ENCODE measurements around the gene OVCH2.

DNA sequence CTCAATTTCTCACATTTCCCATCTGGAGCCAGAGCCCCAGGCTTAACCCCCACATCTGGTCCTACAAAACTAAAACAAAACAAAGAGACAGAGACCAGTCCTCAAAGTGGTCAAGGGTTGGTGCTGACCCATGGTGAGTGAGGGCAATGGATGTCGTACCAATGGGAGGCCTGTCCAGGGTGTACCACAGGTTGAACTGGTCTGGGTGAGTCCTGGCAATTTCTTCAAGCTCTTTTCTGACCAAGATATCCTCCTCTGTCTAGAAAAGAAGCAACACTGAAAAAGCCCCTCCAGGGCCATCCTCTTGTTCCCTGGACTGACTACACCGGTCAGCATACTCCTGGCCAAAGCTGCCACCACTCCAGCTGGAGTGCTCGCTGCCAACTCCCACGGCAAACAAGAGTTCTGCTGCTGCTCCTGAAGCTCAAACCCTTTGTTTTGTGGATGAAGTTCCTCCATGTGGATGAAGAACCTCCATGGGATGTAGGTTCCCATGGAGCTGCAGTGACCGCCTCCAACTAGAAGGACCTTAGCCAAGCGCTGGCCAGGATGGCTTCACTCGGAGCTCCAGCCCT is 39.9 kb downstream of the OVCH2 start:
- TF ChIP-seq TP53 (CRISPR knock-in tag; IDR thresholded peaks at IDR 0.05) (no peak), FOXP1 (CRISPR knock-in tag; IDR thresholded peaks at IDR 0.05; ENCODE audit: borderline replicate concordance) (no peak), SP1 (CRISPR knock-in tag; conservative IDR thresholded peaks at IDR 0.05) (no peak), RELA (CRISPR knock-in tag; IDR thresholded peaks at IDR 0.05; ENCODE audit: borderline replicate concordance) (no peak)
- TF ChIP-seq, protein P1, sequence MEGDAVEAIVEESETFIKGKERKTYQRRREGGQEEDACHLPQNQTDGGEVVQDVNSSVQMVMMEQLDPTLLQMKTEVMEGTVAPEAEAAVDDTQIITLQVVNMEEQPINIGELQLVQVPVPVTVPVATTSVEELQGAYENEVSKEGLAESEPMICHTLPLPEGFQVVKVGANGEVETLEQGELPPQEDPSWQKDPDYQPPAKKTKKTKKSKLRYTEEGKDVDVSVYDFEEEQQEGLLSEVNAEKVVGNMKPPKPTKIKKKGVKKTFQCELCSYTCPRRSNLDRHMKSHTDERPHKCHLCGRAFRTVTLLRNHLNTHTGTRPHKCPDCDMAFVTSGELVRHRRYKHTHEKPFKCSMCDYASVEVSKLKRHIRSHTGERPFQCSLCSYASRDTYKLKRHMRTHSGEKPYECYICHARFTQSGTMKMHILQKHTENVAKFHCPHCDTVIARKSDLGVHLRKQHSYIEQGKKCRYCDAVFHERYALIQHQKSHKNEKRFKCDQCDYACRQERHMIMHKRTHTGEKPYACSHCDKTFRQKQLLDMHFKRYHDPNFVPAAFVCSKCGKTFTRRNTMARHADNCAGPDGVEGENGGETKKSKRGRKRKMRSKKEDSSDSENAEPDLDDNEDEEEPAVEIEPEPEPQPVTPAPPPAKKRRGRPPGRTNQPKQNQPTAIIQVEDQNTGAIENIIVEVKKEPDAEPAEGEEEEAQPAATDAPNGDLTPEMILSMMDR (IDR thresholded peaks at IDR 0.05) = no peak
- TF ChIP-seq, protein P2, sequence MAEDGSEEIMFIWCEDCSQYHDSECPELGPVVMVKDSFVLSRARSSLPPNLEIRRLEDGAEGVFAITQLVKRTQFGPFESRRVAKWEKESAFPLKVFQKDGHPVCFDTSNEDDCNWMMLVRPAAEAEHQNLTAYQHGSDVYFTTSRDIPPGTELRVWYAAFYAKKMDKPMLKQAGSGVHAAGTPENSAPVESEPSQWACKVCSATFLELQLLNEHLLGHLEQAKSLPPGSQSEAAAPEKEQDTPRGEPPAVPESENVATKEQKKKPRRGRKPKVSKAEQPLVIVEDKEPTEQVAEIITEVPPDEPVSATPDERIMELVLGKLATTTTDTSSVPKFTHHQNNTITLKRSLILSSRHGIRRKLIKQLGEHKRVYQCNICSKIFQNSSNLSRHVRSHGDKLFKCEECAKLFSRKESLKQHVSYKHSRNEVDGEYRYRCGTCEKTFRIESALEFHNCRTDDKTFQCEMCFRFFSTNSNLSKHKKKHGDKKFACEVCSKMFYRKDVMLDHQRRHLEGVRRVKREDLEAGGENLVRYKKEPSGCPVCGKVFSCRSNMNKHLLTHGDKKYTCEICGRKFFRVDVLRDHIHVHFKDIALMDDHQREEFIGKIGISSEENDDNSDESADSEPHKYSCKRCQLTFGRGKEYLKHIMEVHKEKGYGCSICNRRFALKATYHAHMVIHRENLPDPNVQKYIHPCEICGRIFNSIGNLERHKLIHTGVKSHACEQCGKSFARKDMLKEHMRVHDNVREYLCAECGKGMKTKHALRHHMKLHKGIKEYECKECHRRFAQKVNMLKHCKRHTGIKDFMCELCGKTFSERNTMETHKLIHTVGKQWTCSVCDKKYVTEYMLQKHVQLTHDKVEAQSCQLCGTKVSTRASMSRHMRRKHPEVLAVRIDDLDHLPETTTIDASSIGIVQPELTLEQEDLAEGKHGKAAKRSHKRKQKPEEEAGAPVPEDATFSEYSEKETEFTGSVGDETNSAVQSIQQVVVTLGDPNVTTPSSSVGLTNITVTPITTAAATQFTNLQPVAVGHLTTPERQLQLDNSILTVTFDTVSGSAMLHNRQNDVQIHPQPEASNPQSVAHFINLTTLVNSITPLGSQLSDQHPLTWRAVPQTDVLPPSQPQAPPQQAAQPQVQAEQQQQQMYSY (CRISPR knock-in tag; IDR thresholded peaks at IDR 0.05) = no peak
